Transverse colon (tissue), 4 donors: ENCODE results near the gene MAFG. TPM values are rescaled to one million over a fixed set of nuclear protein-coding genes. Genes with fewer than 3 reads are reported as not detected.

ENCODE experiments used
- DNase-seq: peaks from one replicate; pipeline ENCODE4 v3.0.0-alpha.2; 2019
- H3K27ac ChIP-seq, 4 donors: fragments of 200-600 bp; sonication (generic); 2 replicates each; pipeline ENCODE4 v1.5.1; 2016 to 2018; ENCODE audit warnings: inconsistent platforms in 4 of 4
- H3K27me3 ChIP-seq: fragments of 200-600 bp; sonication (generic); 2 replicates; pipeline ENCODE4 v1.5.1; 2017; ENCODE audit warnings: inconsistent platforms
- H3K36me3 ChIP-seq, 4 donors: fragments of 200-600 bp; sonication (generic); 2 replicates each; pipeline ENCODE4 v1.5.1; 2017 to 2019; ENCODE audit warnings: inconsistent platforms in 4 of 4
- H3K4me1 ChIP-seq, 4 donors: fragments of 200-600 bp; sonication (generic); 2 replicates each; pipeline ENCODE4 v1.5.1; 2017 to 2020; ENCODE audit warnings: inconsistent platforms in 4 of 4
- H3K4me3 ChIP-seq, 4 donors: fragments of 200-600 bp; sonication (generic); 1 replicate in 1 of 4; 2 replicates in 3 of 4; pipeline versions ENCODE4 v1.5.1 to v1.6.1; 2017 to 2019; ENCODE audit warnings: inconsistent platforms in 4 of 4
- H3K9me3 ChIP-seq, 2 donors: fragments of 200-600 bp; sonication (generic); 2 replicates each; pipeline ENCODE4 v1.5.1; 2017 to 2019; ENCODE audit warnings: inconsistent platforms in 2 of 2
- EP300 ChIP-seq: sonication (generic); formaldehyde crosslinking; IDR thresholded peaks from one replicate; pipeline ENCODE4 v1.6.1; 2017; ENCODE audit warnings: antibody characterized with exemption, low read depth
- POLR2A ChIP-seq: fragments of 450-650 bp; IDR thresholded peaks from one replicate; pipeline ENCODE4 v1.6.1; 2016; ENCODE audit warnings: antibody characterized with exemption, mild to moderate bottlenecking, moderate library complexity
- POLR2AphosphoS5 ChIP-seq, 3 donors: sonication (generic); formaldehyde crosslinking; IDR thresholded peaks; one replicate each; pipeline ENCODE4 v1.6.1; 2016; ENCODE audit warnings: antibody characterized with exemption in 3 of 3
- WGBS, 2 donors: methylation state at CpG; one replicate each; pipeline ENCODE4 v1.1.5; 2018; ENCODE audit warnings: low coverage in 1 of 2; 5-methylcytosine and 5-hydroxymethylcytosine counted together
- in situ Hi-C, 4 donors: fragments of 200-750 bp; cut with MboI; loops; one replicate each; pipeline versions ENCODE4 v1.15.0 to v1.15.1; 2017; ENCODE audit warnings: low sequenced_read_pairs in 3 of 4, low pct_ligation_motif_present in 1 of 4, low pct_unique_long_range_greater_than_20kb in 1 of 4
- intact Hi-C: fragments of 100-400 bp; cut with DNase I; formaldehyde crosslinking; loops from one replicate; pipeline ENCODE4 v1.15.1; 2023; ENCODE audit warnings: low total_unique reads
- total RNA-seq, 4 donors: library from RNA; depleted of rRNA; stranded (reverse); fragments of >200 nt; gene quantifications; one replicate each; pipeline ENCODE4 v1.1.0, GENCODE V29; 2016
- TF ChIP-seq, protein P1 (sequence below), 5 experiments: fragments of 200-600 bp in 3 of 5; fragments of 450-650 bp in 2 of 5; sonication (generic) in 3 of 5; IDR thresholded peaks; 1 replicate in 2 of 5; 2 replicates in 3 of 5; pipeline ENCODE4 v1.5.1; 2016 to 2017; ENCODE audit warnings: antibody characterized with exemption in 5 of 5, inconsistent platforms in 3 of 5, mild to moderate bottlenecking in 2 of 5, moderate library complexity in 1 of 5

MAFG gene
- total RNA-seq, 4 donors from 2014 or later = 22.4 to 34.4 (median 24.3) TPM

DNA sequence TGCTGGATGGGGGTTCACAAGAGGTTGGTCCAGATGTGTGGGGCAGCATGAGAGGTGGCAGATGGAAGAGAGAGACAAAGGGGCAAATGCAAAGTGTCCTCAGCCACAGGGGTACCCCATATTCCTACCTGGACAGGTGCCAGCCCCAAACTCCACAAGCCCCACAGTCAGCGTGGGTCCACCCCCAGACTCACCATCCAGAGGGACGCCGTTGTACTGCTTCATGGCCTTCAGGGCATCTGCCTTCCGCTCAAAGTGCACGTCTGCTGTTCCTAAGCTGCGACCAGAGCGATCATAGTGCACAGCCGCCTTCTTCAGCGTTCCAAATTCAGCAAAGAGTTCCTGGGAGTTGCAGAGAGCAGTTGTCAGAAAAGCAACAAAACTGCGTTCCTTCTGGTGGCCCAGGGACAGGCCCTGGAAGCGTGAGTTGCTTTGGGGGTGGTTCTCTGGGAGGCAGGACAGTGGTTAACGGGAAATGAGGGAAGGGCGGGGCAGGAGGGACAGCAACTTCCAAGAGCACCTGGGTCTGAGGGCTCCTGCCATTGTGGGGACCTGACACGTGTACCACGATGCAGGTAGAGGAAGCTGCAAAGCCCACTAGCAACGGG is 38.4 kb downstream of the MAFG start:
- no peak for DNase-seq
- no peak overlapping the region for H3K27ac ChIP-seq
- 94 to 100% methylated on average over 2 to 16 of the region's 16 CpGs for WGBS, 2 donors
- intact Hi-C loops (no loop called here), in situ Hi-C loops (no loop called here)
- no peaks in the 10 kb centered on the region for H3K9me3 ChIP-seq
- peaks cover 16 to 25% (median 20%) of the 10 kb centered on the region in 4 donors for H3K4me1 ChIP-seq
- TF ChIP-seq POLR2AphosphoS5 (IDR thresholded peaks at IDR 0.05) (no peak), EP300 (no peak), POLR2A (no peak)
- TF ChIP-seq, protein P1, sequence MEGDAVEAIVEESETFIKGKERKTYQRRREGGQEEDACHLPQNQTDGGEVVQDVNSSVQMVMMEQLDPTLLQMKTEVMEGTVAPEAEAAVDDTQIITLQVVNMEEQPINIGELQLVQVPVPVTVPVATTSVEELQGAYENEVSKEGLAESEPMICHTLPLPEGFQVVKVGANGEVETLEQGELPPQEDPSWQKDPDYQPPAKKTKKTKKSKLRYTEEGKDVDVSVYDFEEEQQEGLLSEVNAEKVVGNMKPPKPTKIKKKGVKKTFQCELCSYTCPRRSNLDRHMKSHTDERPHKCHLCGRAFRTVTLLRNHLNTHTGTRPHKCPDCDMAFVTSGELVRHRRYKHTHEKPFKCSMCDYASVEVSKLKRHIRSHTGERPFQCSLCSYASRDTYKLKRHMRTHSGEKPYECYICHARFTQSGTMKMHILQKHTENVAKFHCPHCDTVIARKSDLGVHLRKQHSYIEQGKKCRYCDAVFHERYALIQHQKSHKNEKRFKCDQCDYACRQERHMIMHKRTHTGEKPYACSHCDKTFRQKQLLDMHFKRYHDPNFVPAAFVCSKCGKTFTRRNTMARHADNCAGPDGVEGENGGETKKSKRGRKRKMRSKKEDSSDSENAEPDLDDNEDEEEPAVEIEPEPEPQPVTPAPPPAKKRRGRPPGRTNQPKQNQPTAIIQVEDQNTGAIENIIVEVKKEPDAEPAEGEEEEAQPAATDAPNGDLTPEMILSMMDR (IDR thresholded peaks at IDR 0.05) = no peak
- no peaks in the 10 kb centered on the region for H3K27me3 ChIP-seq
- H3K4me3 ChIP-seq = no peak overlapping the region
- peaks cover 0 to 27% (median 13%) of the 10 kb centered on the region in 4 donors for H3K36me3 ChIP-seq

DNA sequence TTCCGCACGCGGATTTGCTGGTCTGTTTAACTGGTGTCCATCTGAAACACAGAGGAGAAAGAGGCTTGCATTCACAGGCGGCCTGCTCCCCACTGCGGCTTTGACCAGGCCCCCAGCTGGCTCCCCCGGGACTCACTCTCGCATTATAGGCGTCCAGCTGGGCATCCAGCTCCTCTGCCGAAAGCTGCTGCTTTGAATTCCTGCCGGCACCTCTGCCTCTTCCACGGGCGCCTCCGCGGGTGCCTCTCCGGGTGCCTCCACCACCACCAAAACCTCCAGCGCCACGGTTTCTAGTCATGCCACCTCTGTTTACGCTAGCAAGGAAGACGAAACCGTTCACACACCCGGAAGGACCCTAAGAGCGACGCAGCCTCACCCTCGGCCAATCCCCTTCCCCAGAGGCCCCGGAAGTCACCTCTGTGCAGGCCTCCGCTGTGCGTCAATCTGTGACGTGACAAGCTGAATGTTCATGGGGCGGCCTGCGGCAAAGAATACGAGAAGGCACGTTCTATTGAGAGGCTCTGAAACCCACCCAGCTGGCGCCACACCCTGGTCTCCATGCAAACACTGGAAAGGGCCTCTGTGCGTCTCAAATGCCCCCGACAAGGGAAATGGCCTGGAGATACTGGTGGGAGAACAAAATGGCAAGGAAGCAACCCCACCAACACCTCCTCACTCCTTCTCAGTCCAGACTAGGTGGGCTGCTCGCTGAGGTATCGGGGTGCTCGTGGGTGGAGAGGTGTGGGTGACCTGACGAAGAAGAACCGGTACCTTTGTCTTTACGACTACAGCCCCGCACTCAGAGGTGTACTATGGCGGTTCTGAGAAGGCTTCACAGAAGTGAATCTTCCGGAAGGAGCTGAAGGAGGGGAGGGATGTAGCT is 39.2 kb downstream of the MAFG start:
- TF ChIP-seq, protein P1 (IDR thresholded peaks at IDR 0.05) = no peak
- TF ChIP-seq POLR2A (no peak), EP300 (no peak), POLR2AphosphoS5 (IDR thresholded peaks at IDR 0.05) (no peak)
- peaks cover 0 to 34% (median 13%) of the 10 kb centered on the region in 4 donors for H3K36me3 ChIP-seq

DNA sequence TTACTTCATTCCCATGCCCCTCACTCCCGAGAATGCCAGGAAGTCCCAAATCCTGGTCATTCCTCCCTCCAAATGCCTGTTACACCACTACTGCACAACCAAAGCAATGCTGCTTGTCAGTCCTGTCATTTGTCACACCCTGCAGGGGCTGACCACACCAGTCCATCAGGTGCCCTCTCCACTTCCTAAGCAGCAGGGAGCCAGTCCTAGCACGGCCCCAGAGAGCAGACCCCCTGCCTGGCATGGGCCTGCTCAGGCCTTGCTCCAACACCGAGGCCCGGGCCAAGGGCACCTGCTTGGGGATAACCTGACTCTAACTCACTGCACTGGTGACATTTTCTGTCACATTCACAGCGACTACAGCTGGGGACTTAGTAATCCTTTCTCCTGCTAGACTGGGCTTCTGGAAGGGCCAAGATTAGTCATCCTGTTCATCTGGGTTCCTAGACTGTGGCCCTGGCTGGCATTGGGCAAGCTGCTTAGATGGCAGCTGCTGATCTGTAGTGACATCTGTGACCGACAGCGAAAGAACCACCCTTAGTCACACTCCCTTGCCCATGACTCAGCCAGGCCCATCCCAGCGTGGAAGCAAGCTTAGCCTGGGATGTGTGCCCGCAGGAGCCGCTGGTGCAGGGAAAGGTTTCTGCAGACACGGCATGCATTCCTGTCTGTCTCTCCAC is 41.5 kb downstream of the MAFG start:
- no peaks in the 10 kb centered on the region for H3K9me3 ChIP-seq
- in situ Hi-C loops = no loop called here
- peaks cover 11 to 15% (median 12%) of the 10 kb centered on the region in 4 donors for H3K4me1 ChIP-seq
- intact Hi-C loops = no loop called here
- TF ChIP-seq POLR2AphosphoS5 (IDR thresholded peaks at IDR 0.05) (no peak), POLR2A (no peak), EP300 (no peak)
- TF ChIP-seq, protein P1 (IDR thresholded peaks at IDR 0.05) = no peak
- H3K27ac ChIP-seq = no peak overlapping the region
- H3K4me3 ChIP-seq = no peak overlapping the region
- no peak for DNase-seq
- WGBS, 2 donors = 93% methylated on average over 10 of the region's 11 CpGs; no CpG with 5 or more reads in 1 of the 2 donors
- H3K27me3 ChIP-seq = no peaks in the 10 kb centered on the region
- H3K36me3 ChIP-seq = peaks cover 0 to 36% (median 13%) of the 10 kb centered on the region in 4 donors

More for the DNA sequence above, 39.2 kb downstream of the MAFG start:
- in situ Hi-C loops = no loop called here
- Histone ChIP-seq H3K27me3 (no peaks in the 10 kb centered on the region), H3K27ac (no peak overlapping the region), H3K4me1 (peaks cover 16 to 25% (median 20%) of the 10 kb centered on the region in 4 donors), H3K9me3 (no peaks in the 10 kb centered on the region), H3K4me3 (no peak overlapping the region)
- 92 to 94% methylated on average over 18 to 44 of the region's 44 CpGs for WGBS, 2 donors
- intact Hi-C loops = no loop called here
- no peak for DNase-seq

DNA sequence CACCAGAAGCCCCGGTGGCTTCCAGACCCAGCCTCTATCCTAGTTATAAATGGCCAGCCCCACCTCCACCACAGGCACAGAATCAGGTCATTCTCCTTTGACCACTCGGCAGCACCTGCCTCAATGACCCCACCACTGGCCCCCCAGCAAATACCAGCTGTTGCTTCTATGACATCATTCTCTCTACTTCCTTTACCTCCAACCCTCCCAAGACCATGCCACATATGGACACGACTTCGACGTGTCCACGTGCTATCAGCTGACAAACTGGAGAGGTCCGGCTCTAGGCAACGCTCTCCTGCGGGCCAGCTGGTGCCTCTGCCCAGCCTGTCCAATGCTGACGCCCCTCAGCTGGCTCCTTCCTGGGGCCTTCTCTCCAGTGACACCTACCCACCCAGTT is 42.1 kb downstream of the MAFG start:
- no peak overlapping the region for H3K27ac ChIP-seq
- peaks cover 0 to 36% (median 13%) of the 10 kb centered on the region in 4 donors for H3K36me3 ChIP-seq

More for the DNA sequence above, 42.1 kb downstream of the MAFG start:
- TF ChIP-seq POLR2A = no peak
- TF ChIP-seq, protein P1 (IDR thresholded peaks at IDR 0.05) = no peak
- no peak for TF ChIP-seq EP300
- TF ChIP-seq POLR2AphosphoS5 (IDR thresholded peaks at IDR 0.05) = no peak
- in situ Hi-C loops (no loop called here), intact Hi-C loops (no loop called here)
- no peak for DNase-seq
- Histone ChIP-seq H3K27me3 (no peaks in the 10 kb centered on the region), H3K9me3 (no peaks in the 10 kb centered on the region), H3K4me3 (no peak overlapping the region), H3K4me1 (peaks cover 6 to 12% (median 10%) of the 10 kb centered on the region in 4 donors)
- WGBS, 2 donors = 80 to 89% methylated on average over 1 to 10 of the region's 10 CpGs
